Measurements from ENCODE around the gene TLNRD1.

Gene TLNRD1

GRCh38 chr15:80990955-80991354 lies 9.8 kb upstream of the TLNRD1 start:
- H3K9me2 ChIP-seq (ENCODE audit: low read depth, low read length), result no peaks in the 10 kb centered on the region
- H4K20me1 ChIP-seq (ENCODE audit: insufficient read depth, low read length), result no peaks in the 10 kb centered on the region
- H3K4me2 ChIP-seq (ENCODE audit: low read length), result no peak overlapping the region
- peaks cover 47% of the 10 kb centered on the region for H3K4me1 ChIP-seq (ENCODE audit: insufficient read depth, low read length, severe bottlenecking)
- H3K9ac ChIP-seq (ENCODE audit: low read length), result no peak overlapping the region
- H3K4me3 ChIP-seq (ENCODE audit: low read depth, low read length, poor library complexity, severe bottlenecking), result no peak overlapping the region
- H3K27ac ChIP-seq (ENCODE audit: low read depth, low read length, poor library complexity, severe bottlenecking), result no peak overlapping the region
- peaks cover 32% of the 10 kb centered on the region for H3K79me2 ChIP-seq (ENCODE audit: insufficient read depth, low read length)
- H2AFZ ChIP-seq (ENCODE audit: low read length), result no peak overlapping the region
- H3K9me3 ChIP-seq (ENCODE audit: low read length), result no peaks in the 10 kb centered on the region
- no peak for TF ChIP-seq CTCF (IDR thresholded peaks at IDR 0.05; ENCODE audit: low read length)
- TF ChIP-seq EZH2 (IDR thresholded peaks at IDR 0.05; ENCODE audit: borderline replicate concordance, low read length), result no peak
- H3K27me3 ChIP-seq (ENCODE audit: insufficient read depth, low read length), result no peaks in the 10 kb centered on the region
- H3K36me3 ChIP-seq (ENCODE audit: insufficient read depth, low read length), result peaks cover 8% of the 10 kb centered on the region; the same call in 1 of the 2 replicates
- H3F3A ChIP-seq (ENCODE audit: insufficient read depth, low read length), result no peaks in the 10 kb centered on the region

GRCh38 chr15:80991421-80991820 lies 9.3 kb upstream of the TLNRD1 start:
- no peak for TF ChIP-seq EZH2 (IDR thresholded peaks at IDR 0.05; ENCODE audit: borderline replicate concordance, low read length)
- TF ChIP-seq CTCF (IDR thresholded peaks at IDR 0.05; ENCODE audit: low read length), result peak; percentile 26; the same call in 1 of the 2 replicates
- Histone ChIP-seq H2AFZ (ENCODE audit: low read length) (no peak overlapping the region), H3K79me2 (ENCODE audit: insufficient read depth, low read length) (peaks cover 27% of the 10 kb centered on the region), H3K9me3 (ENCODE audit: low read length) (no peaks in the 10 kb centered on the region), H3K9me2 (ENCODE audit: low read depth, low read length) (no peaks in the 10 kb centered on the region), H3K27ac (ENCODE audit: low read depth, low read length, poor library complexity, severe bottlenecking) (no peak overlapping the region), H3K9ac (ENCODE audit: low read length) (no peak overlapping the region), H4K20me1 (ENCODE audit: insufficient read depth, low read length) (no peaks in the 10 kb centered on the region), H3K4me1 (ENCODE audit: insufficient read depth, low read length, severe bottlenecking) (peaks cover 43% of the 10 kb centered on the region), H3K27me3 (ENCODE audit: insufficient read depth, low read length) (no peaks in the 10 kb centered on the region), H3K4me2 (ENCODE audit: low read length) (no peak overlapping the region), H3F3A (ENCODE audit: insufficient read depth, low read length) (no peaks in the 10 kb centered on the region), H3K4me3 (ENCODE audit: low read depth, low read length, poor library complexity, severe bottlenecking) (no peak overlapping the region), H3K36me3 (ENCODE audit: insufficient read depth, low read length) (peaks cover 5% of the 10 kb centered on the region; the same call in 1 of the 2 replicates)

GRCh38 chr15:80992006-80992405 lies 8.7 kb upstream of the TLNRD1 start:
- no peak overlapping the region for H3K27ac ChIP-seq (ENCODE audit: low read depth, low read length, poor library complexity, severe bottlenecking)
- H3K4me2 ChIP-seq (ENCODE audit: low read length), result no peak overlapping the region
- no peaks in the 10 kb centered on the region for H3F3A ChIP-seq (ENCODE audit: insufficient read depth, low read length)
- H3K4me3 ChIP-seq (ENCODE audit: low read depth, low read length, poor library complexity, severe bottlenecking), result no peak overlapping the region
- H4K20me1 ChIP-seq (ENCODE audit: insufficient read depth, low read length), result no peaks in the 10 kb centered on the region
- H3K36me3 ChIP-seq (ENCODE audit: insufficient read depth, low read length), result peaks cover 2% of the 10 kb centered on the region; the same call in 1 of the 2 replicates
- no peaks in the 10 kb centered on the region for H3K27me3 ChIP-seq (ENCODE audit: insufficient read depth, low read length)
- no peak overlapping the region for H2AFZ ChIP-seq (ENCODE audit: low read length)
- H3K79me2 ChIP-seq (ENCODE audit: insufficient read depth, low read length), result peaks cover 22% of the 10 kb centered on the region
- no peak overlapping the region for H3K9ac ChIP-seq (ENCODE audit: low read length)
- H3K4me1 ChIP-seq (ENCODE audit: insufficient read depth, low read length, severe bottlenecking), result peaks cover 37% of the 10 kb centered on the region
- no peaks in the 10 kb centered on the region for H3K9me2 ChIP-seq (ENCODE audit: low read depth, low read length)
- TF ChIP-seq EZH2 (IDR thresholded peaks at IDR 0.05; ENCODE audit: borderline replicate concordance, low read length) (no peak), CTCF (IDR thresholded peaks at IDR 0.05; ENCODE audit: low read length) (no peak)
- H3K9me3 ChIP-seq (ENCODE audit: low read length), result no peaks in the 10 kb centered on the region

Measured in OCI-LY1 (cell line).